ENCODE data around the gene ACSL3.

ACSL3 gene

GRCh38 chr2:222973237-222973636, 112.4 kb downstream of the ACSL3 start:
- no peak for TF ChIP-seq ZNF565 (CRISPR knock-in tag; conservative IDR thresholded peaks at IDR 0.05; ENCODE audit: low read depth)
- no peak for TF ChIP-seq CSDC2 (CRISPR knock-in tag; IDR thresholded peaks at IDR 0.05)
- TF ChIP-seq ZC3H10 (CRISPR knock-in tag; IDR thresholded peaks at IDR 0.05): no peak
- no peak for TF ChIP-seq ARNTL (CRISPR knock-in tag; IDR thresholded peaks at IDR 0.05; ENCODE audit: borderline replicate concordance, low read depth)
- no peak for TF ChIP-seq ZNF8 (CRISPR knock-in tag; IDR thresholded peaks at IDR 0.05)
- TF ChIP-seq PPARA (CRISPR knock-in tag; IDR thresholded peaks at IDR 0.05; ENCODE audit: borderline replicate concordance): no peak
- no peak for TF ChIP-seq ZNF70 (CRISPR knock-in tag; IDR thresholded peaks at IDR 0.05)
- TF ChIP-seq ZFP30 (CRISPR knock-in tag; IDR thresholded peaks at IDR 0.05): no peak
- no peak for TF ChIP-seq ISL1 (CRISPR knock-in tag; IDR thresholded peaks at IDR 0.05)
- no peak for TF ChIP-seq PATZ1 (CRISPR knock-in tag; IDR thresholded peaks at IDR 0.05; ENCODE audit: borderline replicate concordance)
- no peak for TF ChIP-seq BACH2 (CRISPR knock-in tag; IDR thresholded peaks at IDR 0.05; ENCODE audit: borderline replicate concordance)
- no peak for TF ChIP-seq TSHZ2 (CRISPR knock-in tag; IDR thresholded peaks at IDR 0.05)
- no peak for TF ChIP-seq CREB5 (CRISPR knock-in tag; IDR thresholded peaks at IDR 0.05; ENCODE audit: low read depth)
- no peak for TF ChIP-seq OSR1 (CRISPR knock-in tag; IDR thresholded peaks at IDR 0.05)
- no peak for ATAC-seq

- ATAC-seq: no peak
- TF ChIP-seq TSHZ2 (CRISPR knock-in tag; IDR thresholded peaks at IDR 0.05) (no peak), ZC3H10 (CRISPR knock-in tag; IDR thresholded peaks at IDR 0.05) (no peak), CREB5 (CRISPR knock-in tag; IDR thresholded peaks at IDR 0.05; ENCODE audit: low read depth) (no peak), GLIS3 (CRISPR knock-in tag; IDR thresholded peaks at IDR 0.05) (no peak), ESRRG (CRISPR knock-in tag; IDR thresholded peaks at IDR 0.05) (no peak), ZFP30 (CRISPR knock-in tag; IDR thresholded peaks at IDR 0.05) (no peak), POU6F1 (CRISPR knock-in tag; IDR thresholded peaks at IDR 0.05; ENCODE audit: borderline replicate concordance, low read depth) (no peak), SNAI2 (CRISPR knock-in tag; IDR thresholded peaks at IDR 0.05) (no peak), TOX (CRISPR knock-in tag; IDR thresholded peaks at IDR 0.05; ENCODE audit: borderline replicate concordance) (no peak), ISL1 (CRISPR knock-in tag; IDR thresholded peaks at IDR 0.05) (no peak), PATZ1 (CRISPR knock-in tag; IDR thresholded peaks at IDR 0.05; ENCODE audit: borderline replicate concordance) (no peak), CSDC2 (CRISPR knock-in tag; IDR thresholded peaks at IDR 0.05) (no peak), ARNTL (CRISPR knock-in tag; IDR thresholded peaks at IDR 0.05; ENCODE audit: borderline replicate concordance, low read depth) (no peak), ZNF70 (CRISPR knock-in tag; IDR thresholded peaks at IDR 0.05) (no peak), ZNF8 (CRISPR knock-in tag; IDR thresholded peaks at IDR 0.05) (no peak)
Measured at GRCh38 chr2:222973733-222974132, 112.9 kb downstream of the ACSL3 start.

All from SK-N-SH treated with all-trans-retinoic acid at 6 μM for 48 hours (cell line).